Measurements from ENCODE around the gene RC3H1. TPM values are rescaled to one million over a fixed set of nuclear protein-coding genes. Genes with fewer than 3 reads are reported as not detected.

Gene RC3H1
- total and polyA plus RNA-seq, 2 of the 13 experiments (the other 11 are each of a cell fraction or from before 2014, with no cell fraction given) = 11.2 to 19.6 TPM

GRCh38 chr1:173920861-173921260, 101.3 kb downstream of the RC3H1 start:
- ChIA-PET POLR2A (no interaction called here), CTCF (ENCODE audit: low intra/inter-chr PET ratio, low total read pairs) (no interaction called here)
- FAIRE-seq (no peak), DNase-seq (ENCODE audit: low spot score) (no peak), ATAC-seq (no peak)
- intact Hi-C loops (cut with micrococcal nuclease; ENCODE audit: unreplicated experiment) (no loop called here), in situ Hi-C loops (cut with HindIII; ENCODE audit: extremely low pct_ligation_motif_present, low pct_unique_long_range_greater_than_20kb) (no loop called here)
- WGBS (ENCODE audit: low lambda C conversion rate) = 77% methylated on average over 5 of the region's 5 CpGs
- Histone ChIP-seq H3K9ac (ENCODE audit: insufficient read depth, low read depth, low read length) (no peak overlapping the region), H3K4me1 (ENCODE audit: insufficient read depth, low read length) (peaks cover 46% of the 10 kb centered on the region), H2AFZ (ENCODE audit: low read length) (no peak overlapping the region), H3K27ac (ENCODE audit: extremely low read length, insufficient read depth, low read length) (no peak overlapping the region), H3K36me3 (replicated peaks in 1 of 2; ENCODE audit: control insufficient read depth in 1 of 2, insufficient read depth in 2 of 2, low read length in 2 of 2) (no peaks in the 10 kb centered on the region), H3K79me2 (ENCODE audit: insufficient read depth, low read length) (peaks cover 2% of the 10 kb centered on the region), H3K27me3 (ENCODE audit: control insufficient read depth in 1 of 2, insufficient read depth in 2 of 2, low read length in 2 of 2) (no peaks in the 10 kb centered on the region), H3K9me3 (ENCODE audit: low read length) (no peaks in the 10 kb centered on the region), H3K4me3 (replicated peaks in 1 of 3; ENCODE audit: insufficient read depth in 1 of 3, low read depth in 2 of 3, low read length in 3 of 3) (no peak overlapping the region), H4K20me1 (ENCODE audit: insufficient read depth, low read length) (no peaks in the 10 kb centered on the region), H3K4me2 (ENCODE audit: low read depth, low read length) (no peak overlapping the region)
- TF ChIP-seq ARID3A (IDR thresholded peaks at IDR 0.05; ENCODE audit: low read depth, low read length) = no peak
- no peak for TF ChIP-seq ZNF280D (CRISPR knock-in tag; IDR thresholded peaks at IDR 0.05)
- TF ChIP-seq TOE1 (CRISPR knock-in tag; IDR thresholded peaks at IDR 0.05) = no peak
- no peak for TF ChIP-seq ZNF740 (CRISPR knock-in tag; IDR thresholded peaks at IDR 0.05)
- no peak for TF ChIP-seq ZNF83 (CRISPR knock-in tag; IDR thresholded peaks at IDR 0.05; ENCODE audit: borderline replicate concordance)
- no peak for TF ChIP-seq SNAPC4 (CRISPR knock-in tag; IDR thresholded peaks at IDR 0.05)
- no peak for TF ChIP-seq HOMEZ (CRISPR knock-in tag; IDR thresholded peaks at IDR 0.05; ENCODE audit: low read depth)
- TF ChIP-seq ZFP62 (CRISPR knock-in tag; IDR thresholded peaks at IDR 0.05) = no peak
- no peak for TF ChIP-seq HES4 (CRISPR knock-in tag; IDR thresholded peaks at IDR 0.05; ENCODE audit: borderline replicate concordance)
- no peak for TF ChIP-seq MAF1 (CRISPR knock-in tag; IDR thresholded peaks at IDR 0.05; ENCODE audit: borderline replicate concordance)
- BruUV-seq (replicated peaks) = no TSS peak

Data from HepG2 (cell line).